OCI-LY7 (cell line): ENCODE data around the gene ZBTB48.

Source experiments
- EZH2phosphoT487 ChIP-seq: fragments of 200-600 bp; sonication (generic); IDR thresholded peaks from 2 replicates; pipeline ENCODE4 v1.6.1; 2018; ENCODE audit warnings: low read depth, borderline replicate concordance, mild to moderate bottlenecking, mixed run types, antibody characterized with exemption, low read length, moderate library complexity, mixed read lengths
- TF ChIP-seq, protein P1 (sequence below): fragments of 200-600 bp; sonication (generic); conservative IDR thresholded peaks from 2 replicates; pipeline ENCODE4 v1.5.1; 2014; ENCODE audit warnings: mild to moderate bottlenecking, antibody characterized with exemption, low read length, moderate library complexity, mixed read lengths

DNA sequence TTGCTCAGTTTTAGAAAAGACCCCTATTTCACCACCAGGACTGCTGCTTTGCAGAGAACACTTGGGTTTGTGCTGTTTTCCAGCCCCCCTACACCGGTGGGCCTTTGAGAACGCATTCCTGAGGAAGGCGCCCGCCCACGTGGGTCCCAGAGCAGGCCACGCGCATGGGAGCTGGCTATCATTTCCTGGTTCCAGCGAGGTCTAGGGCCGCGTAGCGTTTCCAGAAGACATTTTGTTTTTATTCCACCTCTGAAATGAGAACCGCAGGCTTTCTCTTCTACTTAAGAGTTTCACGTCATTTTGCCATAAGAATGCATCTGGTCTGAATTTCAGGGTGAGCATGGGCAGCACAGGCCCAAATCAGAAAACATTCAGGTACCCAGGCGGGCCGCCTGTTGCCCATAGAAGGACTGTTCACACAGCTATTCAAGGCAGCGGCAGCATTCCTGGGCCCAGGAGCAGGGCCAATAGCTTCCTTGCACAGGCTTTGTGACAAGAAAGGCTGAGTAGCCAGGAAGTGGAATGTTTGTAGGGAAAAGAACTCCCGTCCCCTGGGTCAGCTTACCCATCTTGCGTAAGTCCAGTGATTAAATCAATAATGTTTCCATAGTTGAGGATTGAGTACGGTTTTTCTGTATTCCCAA, 24.2 kb downstream of the ZBTB48 start:
- TF ChIP-seq, protein P1, sequence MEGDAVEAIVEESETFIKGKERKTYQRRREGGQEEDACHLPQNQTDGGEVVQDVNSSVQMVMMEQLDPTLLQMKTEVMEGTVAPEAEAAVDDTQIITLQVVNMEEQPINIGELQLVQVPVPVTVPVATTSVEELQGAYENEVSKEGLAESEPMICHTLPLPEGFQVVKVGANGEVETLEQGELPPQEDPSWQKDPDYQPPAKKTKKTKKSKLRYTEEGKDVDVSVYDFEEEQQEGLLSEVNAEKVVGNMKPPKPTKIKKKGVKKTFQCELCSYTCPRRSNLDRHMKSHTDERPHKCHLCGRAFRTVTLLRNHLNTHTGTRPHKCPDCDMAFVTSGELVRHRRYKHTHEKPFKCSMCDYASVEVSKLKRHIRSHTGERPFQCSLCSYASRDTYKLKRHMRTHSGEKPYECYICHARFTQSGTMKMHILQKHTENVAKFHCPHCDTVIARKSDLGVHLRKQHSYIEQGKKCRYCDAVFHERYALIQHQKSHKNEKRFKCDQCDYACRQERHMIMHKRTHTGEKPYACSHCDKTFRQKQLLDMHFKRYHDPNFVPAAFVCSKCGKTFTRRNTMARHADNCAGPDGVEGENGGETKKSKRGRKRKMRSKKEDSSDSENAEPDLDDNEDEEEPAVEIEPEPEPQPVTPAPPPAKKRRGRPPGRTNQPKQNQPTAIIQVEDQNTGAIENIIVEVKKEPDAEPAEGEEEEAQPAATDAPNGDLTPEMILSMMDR, result no peak
- TF ChIP-seq EZH2phosphoT487, result no peak
